ENCODE data around the gene POGZ.

The POGZ gene

DNA sequence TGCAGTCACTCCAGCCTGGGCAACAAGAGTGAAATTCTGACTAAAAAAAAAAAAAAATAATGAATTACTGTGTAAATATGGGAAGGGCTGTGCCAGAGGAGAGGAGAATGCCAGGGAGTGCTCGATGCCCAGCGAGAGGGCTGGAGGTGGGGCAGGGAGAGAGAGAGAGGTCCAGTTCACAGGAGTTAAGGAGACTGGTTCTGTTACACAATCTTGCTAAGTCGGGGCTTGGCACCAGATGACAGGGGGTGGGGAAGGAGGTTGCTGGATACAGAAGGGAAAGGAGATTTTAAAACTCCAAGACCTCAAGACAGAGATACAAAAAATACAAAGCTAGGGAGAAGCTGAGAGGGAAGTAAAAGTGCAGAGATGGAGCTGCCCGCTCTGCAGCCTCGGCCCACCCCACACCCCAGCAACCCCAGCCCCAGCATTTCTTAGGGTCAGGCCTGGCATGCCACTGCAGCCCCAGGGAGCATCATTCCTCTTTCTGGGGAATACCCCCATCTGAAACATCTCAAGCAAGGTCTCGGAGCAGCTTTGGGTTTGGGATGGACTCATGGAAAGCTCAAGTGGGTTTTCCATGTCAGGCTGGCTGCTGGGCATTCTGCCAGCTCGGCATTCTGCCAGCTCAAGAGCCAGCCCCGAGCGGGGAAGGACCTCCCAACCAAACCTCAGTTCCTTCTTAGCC, 87.8 kb downstream of the POGZ start:
- DNase-seq (ENCODE audit: low read depth in 2 of 2): no peak

DNA sequence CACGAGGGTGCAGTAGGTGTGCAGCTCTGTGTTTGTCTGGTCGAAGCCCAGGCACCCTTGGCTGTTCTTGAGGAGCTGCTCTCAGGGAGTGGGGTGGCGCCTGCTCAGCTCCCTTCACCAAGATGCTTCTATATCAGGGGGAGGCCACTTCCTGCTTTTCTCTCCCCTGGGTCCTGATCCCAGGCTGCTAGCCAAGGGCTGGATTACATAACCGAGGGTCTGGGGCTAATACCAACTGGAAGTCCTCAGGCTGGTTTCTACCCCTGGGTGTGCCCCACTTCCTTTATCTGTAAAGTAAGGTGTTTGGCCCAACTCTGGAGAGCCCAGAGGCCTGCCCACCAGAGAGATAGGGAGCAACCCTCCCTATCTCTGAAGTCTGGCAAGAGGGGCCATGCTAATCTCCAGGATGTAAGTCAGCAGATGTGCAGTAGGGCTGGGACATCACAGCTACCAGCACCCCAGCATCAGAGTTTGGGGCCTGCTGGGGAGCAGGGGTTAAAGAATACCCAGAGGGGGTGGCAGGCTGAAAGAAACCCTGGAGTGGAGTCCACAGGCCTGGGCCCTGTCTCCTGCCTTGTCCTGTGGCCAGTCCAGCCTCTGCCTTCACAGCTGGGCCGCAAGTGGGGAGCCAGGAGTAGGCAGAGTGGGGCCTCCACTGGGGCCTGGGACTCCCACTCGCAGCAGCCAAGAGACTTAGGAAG, 88.9 kb downstream of the POGZ start:
- DNase-seq (ENCODE audit: low read depth in 2 of 2): no peak

DNA sequence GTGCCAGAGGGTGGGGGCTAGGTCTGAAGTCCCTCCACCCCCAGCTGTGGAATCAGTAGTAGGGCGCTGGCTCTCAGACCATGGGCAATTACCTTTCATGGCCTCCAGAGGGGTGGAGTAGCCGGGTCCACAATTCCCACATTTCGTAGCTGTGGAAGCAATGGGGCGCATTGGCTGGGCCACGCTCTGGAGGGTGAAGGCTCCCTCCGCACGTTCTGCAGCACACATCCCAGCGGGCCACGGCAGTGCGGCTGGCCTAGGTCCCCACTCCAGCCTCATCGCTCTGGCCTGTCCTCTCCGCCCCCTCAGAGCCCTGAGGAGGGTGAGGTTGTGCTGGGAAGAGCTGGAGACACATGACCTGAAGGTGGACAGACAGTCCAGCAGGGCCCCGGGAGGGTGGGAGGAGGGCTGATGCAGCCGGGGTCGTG, 89.7 kb downstream of the POGZ start:
- no peak for DNase-seq (ENCODE audit: low read depth in 2 of 2)

DNA sequence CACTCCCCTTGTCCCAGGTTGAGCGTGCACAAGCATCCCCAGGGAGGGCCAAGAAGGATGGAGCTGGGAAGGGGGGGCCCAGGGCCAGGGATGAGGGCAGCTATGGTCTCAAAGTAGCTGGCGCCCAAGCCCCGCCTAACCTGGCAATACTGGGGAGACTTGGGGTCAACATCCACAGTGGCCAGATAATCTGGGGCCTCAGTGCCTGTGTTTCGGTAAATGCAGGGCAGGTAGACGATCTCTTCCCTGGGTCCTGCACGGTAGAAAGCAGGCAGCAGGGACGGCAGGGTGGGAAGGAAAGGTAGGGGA, 90.0 kb downstream of the POGZ start:
- DNase-seq (ENCODE audit: low read depth in 2 of 2): no peak

DNA sequence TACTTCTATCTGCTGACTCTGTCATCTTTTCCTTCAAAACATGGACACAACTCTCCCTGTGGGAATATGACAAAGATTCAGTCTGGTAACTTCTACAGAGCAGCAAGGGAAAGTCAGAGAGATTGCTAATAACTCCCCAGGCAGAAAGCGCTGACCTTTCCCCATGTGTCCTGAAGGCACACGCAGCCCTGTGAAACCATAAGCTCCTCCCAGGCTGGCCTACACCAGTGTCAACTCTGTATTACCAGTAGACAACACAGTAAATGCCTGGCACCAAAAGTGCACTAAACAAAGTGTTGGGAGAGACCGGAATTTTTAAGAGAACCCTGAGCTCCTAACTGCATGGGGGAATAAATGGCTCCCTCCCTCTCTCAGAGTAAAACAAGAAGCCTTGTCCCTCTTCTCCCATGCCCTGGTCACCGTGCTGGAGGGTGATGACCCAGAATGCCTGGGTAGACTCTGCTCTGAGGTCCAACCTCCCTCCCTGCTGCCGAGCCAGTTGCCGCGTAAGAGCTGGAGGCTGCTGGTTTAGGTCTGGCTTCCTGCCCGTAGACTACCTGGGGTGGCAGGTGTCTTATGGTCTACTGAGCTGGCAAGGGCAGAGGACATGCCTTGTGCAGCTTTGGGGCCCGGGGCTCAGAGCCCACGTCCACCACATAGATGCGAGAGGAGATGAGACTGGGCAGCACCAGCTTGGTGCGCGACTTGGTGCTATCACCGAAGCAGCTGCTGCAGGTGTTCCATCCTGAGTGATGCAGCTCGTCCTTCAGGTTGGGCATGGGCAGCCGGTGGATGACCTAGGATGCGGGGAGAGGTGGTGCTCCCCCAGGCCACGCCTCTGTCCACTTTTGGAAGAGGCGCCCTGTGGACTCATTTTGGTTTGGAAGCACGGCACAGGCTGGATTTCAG, 90.6 kb downstream of the POGZ start:
- DNase-seq (ENCODE audit: low read depth in 2 of 2): no peak

DNA sequence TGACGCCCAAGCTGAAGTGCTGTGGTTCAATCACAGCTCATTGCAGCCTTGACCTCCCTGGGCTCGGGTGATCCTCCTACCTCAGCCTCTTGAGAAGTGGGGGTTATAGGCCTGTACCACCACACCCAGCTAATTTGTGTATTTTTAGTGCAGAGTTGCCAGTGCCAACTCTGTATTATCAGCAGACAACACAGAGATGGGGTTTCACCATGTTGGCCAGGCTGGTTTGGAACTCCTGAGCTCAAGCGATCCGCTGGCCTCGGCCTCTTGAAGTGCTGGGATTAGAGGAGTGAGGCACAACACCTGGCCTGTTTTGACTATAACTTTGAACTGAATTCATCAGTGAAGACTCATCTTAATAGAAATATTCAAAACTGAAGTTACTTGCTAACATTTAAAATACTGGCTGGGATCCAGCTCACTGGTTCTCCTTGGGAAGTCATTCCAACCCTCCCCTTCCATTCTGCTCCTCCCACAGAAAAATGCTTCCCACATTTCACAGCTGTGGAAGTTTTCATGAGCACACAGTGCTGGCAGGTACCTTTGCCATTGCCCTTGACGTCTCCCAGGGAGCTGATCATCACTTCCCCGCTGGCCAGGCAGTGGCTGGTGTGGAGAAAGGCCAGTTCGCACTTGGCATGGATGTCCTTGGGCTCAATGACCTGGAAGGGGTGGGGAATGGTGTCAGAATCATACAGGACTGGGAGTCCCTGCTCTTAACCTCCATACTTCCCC, 91.5 kb downstream of the POGZ start:
- no peak for DNase-seq (ENCODE audit: low read depth in 2 of 2)

DNA sequence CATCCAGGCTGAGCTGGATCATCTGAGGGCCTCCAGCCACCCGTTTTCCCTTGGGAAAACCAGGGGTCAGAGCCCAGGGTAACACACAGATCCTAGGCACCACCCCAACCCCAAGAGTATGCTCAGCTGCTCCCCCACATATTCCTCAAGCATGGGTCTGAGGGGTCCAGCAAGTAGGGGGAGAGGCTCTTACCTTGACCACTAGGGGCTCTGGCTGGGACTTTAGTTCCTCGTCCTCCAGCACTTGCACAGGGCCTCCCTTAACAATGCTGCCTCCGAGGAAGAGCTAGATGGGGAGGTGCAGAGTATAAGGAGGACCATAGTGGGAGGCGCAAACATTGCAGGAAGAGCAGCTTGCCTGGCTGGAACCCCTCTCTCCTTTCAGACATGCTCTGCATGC, 94.3 kb downstream of the POGZ start:
- DNase-seq (ENCODE audit: low read depth in 2 of 2): no peak

DNA sequence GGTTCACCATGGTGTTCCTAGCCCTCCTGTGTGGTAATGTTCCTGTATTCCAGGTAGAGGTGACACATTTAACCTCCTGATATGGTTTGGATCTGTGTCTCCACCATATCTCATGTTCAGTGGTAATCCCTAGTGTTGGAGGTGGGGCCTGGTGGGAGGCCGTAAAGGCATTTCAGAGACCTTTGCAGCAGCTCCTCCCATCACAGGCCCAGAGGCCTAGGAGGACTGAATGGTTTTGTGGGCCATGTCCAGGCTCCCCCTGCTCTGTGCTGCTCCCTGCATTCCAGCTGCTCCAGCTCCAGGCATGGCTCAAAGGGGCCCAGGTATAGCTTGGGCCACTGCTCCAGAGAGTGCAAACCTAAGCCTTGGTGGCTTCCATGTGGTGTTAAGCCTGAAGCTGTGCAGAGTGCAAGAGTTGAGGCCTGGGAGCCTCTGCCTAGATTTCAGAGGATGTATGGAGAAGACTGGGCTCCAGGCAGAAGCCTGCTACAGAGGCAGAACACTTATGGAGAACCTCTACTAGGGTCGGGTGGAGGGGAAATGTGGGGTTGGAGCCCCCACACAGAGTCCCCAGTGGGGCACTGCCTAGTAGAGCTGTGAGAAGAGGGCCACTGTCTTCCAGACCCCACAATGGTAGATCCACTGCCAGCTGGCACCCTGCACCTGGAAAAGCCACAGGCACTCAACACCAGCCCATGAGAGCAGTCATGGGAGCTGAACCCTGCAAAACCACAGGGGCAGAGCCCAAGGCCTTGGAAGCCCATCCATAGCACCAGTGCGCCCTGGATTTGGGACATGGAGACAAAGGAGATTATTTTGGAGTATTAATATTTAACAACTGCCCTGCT, 96.8 kb downstream of the POGZ start:
- no peak for DNase-seq (ENCODE audit: low read depth in 2 of 2)

DNA sequence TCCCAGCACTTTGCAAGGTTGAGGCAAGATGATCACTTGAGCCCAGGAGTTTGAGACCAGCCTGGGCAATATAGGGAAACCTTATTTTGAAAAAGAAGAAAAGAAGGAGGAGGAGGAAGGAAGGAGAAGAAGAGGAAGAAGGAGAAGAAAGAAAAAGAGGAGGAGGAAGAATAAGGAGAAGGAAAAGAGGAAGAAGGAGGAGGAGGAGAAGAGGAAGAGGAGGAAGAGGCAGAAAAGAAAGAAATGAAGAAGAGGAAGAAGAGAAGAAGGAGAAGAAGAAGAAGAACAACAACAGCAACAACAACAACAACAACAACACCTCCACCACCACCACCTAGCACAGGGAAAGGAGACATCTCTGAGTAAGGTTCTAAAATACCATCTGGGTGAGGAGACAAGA, 97.4 kb downstream of the POGZ start:
- no peak for DNase-seq (ENCODE audit: low read depth in 2 of 2)

DNA sequence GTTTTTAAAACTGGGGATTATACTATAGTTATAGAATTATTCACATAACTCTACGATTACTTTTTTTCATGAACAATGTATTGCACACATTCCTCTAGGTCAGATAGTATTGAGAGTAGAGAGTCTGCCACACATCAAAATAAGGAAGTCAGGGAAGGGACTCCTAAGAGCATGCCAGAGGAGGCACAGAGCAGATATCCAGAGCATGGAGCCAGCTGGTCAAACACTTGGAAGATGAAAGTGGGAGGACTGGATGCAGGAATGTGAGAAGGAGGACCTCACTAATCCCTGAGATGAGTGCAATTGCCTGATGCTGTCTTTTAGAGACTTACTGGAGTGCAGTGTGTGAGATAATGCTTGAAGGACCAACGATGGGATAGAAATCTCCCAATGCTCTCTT, 102.6 kb downstream of the POGZ start:
- no peak for DNase-seq (ENCODE audit: low read depth in 2 of 2)
